CD4-positive, alpha-beta T cell treated with Interleukin-15 for 1 hour (primary cell): ENCODE results near the gene CFI.
"Not testable (repeated sequence)": the region's sequence is repeated elsewhere in the genome, so short reads cannot be mapped to it uniquely, and the experiment has no call there.

ENCODE experiments used
- DNase-seq: peaks from one replicate; pipeline ENCODE4 v3.0.0-alpha.2; 2020

Gene CFI

GRCh38 chr4:109795059-109795458, 6.7 kb downstream of the CFI start:
- no peak for DNase-seq

GRCh38 chr4:109787807-109788206, 14.0 kb downstream of the CFI start:
- no peak for DNase-seq

DNA sequence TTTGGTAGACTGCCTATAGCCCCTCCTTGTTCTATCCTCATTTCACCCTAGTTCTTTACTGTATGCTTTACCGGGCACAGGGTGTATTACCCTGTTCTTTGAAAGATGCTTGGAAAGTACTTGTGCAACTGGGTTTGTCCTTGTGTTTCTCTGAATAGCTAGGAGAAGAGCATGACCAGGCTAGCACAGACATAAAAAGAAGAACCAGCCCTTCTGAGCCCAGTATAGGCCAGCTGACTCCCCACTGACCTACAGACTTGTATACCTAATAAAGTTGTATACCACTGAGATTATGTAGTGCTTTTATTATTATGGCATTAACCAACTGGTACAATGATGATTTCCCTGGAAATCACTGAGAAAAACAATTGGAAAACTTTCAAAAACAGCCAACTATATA, 15.0 kb downstream of the CFI start:
- no peak for DNase-seq

GRCh38 chr4:109782092-109782491, 19.7 kb downstream of the CFI start:
- DNase-seq: not testable (repeated sequence)

DNA sequence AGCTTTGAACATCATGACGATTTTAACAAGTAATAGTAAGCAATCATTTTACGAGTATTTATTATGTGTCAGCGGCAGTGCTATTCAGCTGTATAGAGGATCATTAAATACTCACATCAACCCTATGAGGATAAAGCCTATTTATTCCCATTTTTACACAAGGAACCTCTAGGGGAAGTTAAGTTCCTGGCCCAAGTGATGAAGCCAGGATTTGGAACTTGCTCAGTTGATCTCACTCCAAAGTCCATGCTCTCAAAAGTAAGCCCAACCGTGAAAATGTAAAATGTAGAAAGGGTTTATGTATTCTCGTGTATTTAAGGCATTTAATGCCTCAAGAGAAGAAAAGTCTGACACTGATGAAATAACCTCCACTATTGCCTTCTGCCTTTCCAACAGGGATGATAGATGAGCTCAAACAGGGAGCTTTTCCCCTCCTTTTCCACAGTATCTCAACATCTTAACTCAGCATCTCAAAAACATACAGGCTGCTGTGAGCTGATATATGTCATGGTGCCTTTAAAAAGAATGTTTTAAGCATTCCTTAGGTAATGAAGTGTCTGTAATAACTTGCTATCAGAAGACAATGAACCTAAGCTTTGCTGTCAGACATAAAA, 36.9 kb downstream of the CFI start:
- no peak for DNase-seq

GRCh38 chr4:109764376-109764775, 37.4 kb downstream of the CFI start:
- DNase-seq: no peak

- no peak for DNase-seq
Observed at GRCh38 chr4:109760682-109761081, 41.1 kb downstream of the CFI start.

GRCh38 chr4:109755656-109756055, 46.1 kb downstream of the CFI start:
- DNase-seq: no peak

GRCh38 chr4:109754093-109754857, 47.5 kb downstream of the CFI start:
- DNase-seq: no peak

- DNase-seq: no peak
Observed at GRCh38 chr4:109752525-109752924, 49.3 kb downstream of the CFI start.

- no peak for DNase-seq
Observed at GRCh38 chr4:109751852-109752251, 49.9 kb downstream of the CFI start.

GRCh38 chr4:109750652-109751244, 51.1 kb downstream of the CFI start:
- DNase-seq: no peak

DNA sequence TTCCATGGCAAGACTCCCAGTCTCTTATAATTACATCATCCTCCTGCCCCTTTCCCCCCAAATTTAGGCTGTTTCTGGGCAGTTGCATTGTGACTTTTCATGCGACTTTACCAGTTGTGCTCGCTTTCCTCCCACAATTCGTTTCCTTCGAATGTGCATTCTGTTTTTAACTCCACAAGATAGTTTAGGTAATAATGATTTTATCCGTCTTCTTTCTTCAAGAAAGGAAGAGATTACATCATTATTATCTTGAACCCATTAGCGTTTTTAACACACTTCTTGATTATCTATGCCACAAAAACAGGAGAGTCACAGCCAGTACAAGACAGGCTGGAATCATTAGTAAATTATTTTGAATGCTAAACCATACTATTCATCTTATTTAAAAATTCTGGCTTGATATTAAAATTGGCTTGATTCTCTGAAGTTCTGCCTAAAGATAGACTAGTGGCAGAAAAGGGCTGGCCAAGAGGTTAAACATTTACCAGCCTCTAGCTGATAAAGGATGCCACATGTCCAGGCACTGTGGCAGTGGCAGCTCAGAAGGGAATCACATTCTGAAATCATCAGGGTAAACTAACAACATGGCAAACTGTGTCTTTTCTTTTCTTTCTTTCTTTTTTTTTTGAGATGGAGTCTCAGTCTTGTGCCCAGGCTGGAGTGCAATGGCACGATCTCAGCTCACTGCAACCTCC, 52.3 kb downstream of the CFI start:
- no peak for DNase-seq

GRCh38 chr4:109748114-109748513, 53.7 kb downstream of the CFI start:
- no peak for DNase-seq

DNA sequence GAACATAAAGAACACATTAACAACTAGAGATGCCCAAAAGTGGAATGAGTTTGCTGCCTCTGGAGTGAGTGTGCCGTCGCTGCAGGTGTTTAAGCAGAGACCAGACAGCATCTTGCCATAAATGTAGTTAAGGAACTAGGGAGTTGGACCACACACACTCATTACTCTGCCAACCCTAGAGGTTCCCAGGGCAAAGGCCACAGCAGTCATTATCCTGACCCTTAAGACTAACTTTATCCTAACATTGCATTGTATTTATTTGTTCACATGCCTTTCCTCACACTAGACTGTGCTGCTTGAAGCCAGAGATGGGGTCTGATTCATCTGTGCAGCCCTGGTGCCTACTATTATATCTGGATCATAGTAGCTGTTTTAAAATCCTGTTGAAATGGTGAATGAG, 55.1 kb downstream of the CFI start:
- no peak for DNase-seq

GRCh38 chr4:109745830-109746229, 56.0 kb downstream of the CFI start:
- DNase-seq: no peak

DNA sequence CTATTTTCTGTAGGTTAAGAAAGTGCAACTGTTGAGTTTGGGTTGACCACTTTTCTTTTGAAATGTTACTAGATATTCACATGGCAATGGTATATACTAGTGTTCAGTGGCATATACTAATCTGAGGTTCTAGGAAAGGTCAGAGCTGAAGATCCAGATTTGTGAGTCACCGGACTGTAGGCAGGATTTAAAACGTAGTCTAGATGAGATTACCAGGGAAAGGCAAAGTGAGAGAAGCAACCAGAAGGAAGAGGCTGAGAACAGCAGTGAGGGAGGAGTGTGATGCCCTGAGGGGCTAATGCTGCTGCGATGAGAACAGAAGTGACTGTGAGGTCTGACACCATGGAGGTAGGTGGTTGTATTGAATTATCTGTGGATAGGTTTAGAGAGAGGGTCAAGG, 62.3 kb downstream of the CFI start:
- DNase-seq: no peak

DNA sequence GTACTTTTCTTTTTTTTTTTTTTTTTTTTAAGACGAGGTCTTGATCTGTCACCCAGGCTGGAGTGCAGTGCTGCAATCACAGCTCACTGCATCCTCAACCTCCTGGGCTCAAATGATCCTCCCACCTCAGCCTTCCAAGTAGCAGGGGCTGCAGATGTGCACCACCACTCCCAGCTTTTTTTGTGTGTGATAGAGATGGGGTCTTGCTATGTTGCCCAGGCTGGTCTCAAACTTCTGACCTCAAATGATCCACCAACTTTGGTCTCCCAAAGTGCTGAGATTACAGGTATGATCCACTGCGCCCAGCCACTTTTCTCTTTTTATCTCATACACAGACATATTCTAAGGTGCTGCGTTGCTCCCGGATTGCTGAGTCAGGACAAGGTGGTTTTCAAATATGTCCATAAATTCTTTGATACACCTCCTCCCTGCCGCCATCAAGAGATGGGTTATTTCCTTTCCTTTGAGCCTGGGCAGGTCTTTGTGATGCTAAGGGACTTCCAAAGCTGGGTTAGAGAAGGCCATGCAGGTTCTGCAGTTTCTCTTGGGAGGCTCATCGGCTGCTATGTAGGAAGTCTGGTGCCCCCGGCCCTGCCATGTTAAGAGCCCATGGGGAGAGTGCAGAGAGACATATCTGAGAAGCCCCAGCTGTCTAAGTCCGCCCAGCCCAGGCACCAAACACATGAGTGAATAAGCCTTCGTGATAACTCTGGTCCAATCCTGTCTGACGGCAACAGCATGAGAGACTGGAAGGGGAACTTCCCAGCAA, 63.5 kb downstream of the CFI start:
- DNase-seq: no peak

DNA sequence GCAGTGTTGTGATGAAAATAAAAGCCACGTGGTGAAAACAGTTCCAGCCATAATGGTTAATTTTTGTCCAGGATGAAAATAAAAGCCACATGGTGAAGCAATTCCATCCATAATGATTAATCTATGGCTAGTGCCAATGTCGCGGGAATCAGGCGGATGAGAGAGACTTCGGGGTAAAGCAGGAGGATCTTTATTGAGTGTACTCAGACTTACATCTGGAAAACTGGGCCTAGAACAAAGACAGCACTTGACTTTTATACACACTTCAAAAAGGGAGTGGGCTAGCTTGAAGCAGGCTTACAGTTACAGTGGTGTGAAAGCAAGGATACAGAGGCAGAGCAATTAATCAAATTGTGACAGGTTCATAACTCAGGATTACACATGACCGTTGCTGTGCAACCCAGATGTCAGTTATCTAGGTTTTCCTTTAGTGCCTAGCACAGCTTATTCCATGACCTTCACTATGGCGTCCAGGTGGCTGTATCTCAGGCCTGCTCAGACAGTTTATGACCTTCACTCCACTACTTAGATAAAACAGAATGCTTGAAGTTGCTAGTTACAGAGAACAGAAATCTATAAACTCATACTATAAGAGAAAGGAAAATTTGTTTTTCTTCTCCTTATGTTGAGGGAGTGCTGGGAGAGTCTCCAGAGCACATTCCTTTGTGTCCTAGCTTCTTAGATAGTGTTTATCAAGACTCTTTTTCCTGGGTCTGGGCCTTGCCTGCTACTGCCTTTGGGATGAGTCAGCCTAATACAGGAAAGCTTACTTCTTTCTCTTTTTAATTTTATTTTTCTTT, 66.0 kb downstream of the CFI start:
- DNase-seq: no peak

DNA sequence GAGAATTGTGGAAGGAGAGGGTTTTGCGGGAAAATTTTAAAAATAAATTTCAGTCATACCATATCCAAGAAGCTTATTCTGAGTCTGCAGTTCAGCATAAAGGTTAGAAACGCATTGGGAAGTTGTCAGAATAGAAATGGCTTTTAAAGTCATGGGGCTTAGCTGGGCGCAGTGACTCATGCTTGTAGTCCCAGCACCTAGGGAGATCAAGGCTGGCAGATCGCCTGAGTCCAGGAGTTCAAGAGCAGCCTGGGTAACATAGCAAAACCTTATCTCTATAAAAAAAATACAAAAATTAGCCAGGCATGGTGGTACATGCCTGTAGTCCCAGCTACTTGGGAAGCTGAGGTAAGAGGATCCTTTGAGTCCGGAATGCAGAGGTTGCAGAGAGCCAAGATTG, 68.1 kb downstream of the CFI start:
- DNase-seq: no peak

GRCh38 chr4:109730619-109731545, 70.9 kb downstream of the CFI start:
- DNase-seq: no peak
